CD4-positive, alpha-beta T cell treated with Interleukin-17A for 1 hour (primary cell): ENCODE results near the gene GM2A.
"Not testable (repeated sequence)": the region's sequence is repeated elsewhere in the genome, so short reads cannot be mapped to it uniquely, and the experiment has no call there.

Experiments
- DNase-seq: peaks from one replicate; pipeline ENCODE4 v3.0.0-alpha.2; 2020

Gene GM2A

GRCh38 chr5:151254556-151254955 is 1.6 kb downstream of the GM2A start:
- no peak for DNase-seq

DNA sequence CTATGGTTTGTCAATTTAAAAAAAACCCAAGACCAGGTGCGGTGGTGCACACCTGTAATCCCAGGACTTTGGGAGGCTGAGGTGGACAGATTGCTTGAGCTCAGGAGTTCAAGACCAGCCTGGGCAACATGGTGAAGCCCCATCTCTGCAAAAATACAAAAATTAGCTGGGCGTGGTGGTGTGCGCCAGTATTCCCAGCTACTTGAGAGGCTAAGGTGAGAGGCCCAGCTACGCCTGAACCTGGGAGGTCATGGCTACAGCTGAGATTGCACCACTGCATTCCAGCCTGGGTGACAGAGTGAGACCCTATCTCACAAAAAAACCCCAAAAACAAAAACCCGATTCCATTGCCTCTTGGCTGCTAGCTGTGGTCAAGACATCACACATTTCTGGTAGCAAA is 2.0 kb downstream of the GM2A start:
- not testable (repeated sequence) for DNase-seq

GRCh38 chr5:151255621-151256286 is 2.8 kb downstream of the GM2A start:
- DNase-seq, result no peak

GRCh38 chr5:151257731-151258181 is 4.8 kb downstream of the GM2A start:
- no peak for DNase-seq

DNA sequence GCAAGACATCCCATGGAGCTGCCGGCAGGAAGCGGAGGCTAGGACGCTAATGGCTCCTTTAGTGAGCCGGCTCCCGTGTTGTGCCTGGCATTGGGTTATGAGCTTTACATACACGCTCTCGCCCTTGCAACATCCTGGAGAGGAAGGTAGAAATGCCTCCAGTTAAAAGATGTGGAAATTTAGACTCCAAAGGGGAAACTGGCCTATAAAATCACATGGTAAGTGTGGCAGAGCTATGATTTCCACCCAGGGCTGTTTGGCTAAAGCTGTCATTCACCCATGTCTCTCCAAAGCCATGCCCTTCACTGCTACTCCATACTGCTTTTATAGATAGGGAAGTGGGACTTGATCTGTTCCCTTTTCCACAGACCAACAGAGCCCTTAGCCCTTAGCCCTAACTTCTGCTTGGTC is 5.2 kb downstream of the GM2A start:
- peak; percentile 19 for DNase-seq

DNA sequence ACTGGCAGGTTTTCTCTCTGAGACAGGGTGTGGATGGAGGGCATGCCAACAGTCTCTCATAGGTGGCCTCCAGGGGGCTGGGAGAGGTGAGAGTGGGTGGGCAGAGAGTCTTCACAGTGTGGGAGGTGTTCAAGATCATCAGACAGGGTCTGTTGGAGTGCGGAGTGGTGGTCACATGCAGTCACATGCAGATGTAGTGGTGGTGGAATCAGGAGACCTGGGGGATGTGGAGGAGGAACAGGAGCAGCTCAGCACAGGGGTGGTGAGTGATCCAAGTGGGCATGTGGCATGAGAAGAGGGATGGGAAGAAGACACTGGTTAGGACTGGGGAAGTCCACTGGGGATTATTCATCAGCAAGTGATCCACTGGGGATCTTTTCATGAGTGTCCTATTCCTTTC is 5.8 kb downstream of the GM2A start:
- DNase-seq, result no peak

- no peak for DNase-seq
Measured at GRCh38 chr5:151259931-151260330, 6.9 kb downstream of the GM2A start.

GRCh38 chr5:151262532-151262931 is 9.5 kb downstream of the GM2A start:
- no peak for DNase-seq

DNA sequence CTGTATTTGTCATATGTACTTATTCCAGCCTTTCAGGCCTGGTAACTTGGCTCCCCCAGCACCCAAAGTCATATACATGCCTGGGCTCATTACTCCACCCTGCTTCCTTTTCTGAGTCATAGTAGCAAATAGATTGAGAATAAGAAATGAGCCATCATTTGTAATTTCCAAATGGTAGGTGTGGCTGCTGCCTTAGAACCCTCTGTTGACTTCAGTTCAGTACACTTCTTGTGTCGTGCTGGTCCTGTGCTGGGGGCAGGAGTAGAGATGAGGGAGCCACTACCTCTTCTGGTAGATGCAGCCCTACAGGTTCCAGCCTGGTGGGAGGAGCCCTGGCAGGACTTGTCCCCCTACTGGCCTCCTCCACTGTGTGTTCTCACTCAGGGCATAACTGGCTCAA is 11.1 kb downstream of the GM2A start:
- DNase-seq, result no peak

GRCh38 chr5:151267491-151268260 is 14.7 kb downstream of the GM2A start:
- no peak for DNase-seq

GRCh38 chr5:151270599-151270998 is 17.6 kb downstream of the GM2A start:
- peak; percentile 2 for DNase-seq

GRCh38 chr5:151271336-151271735 is 18.4 kb downstream of the GM2A start:
- no peak for DNase-seq

GRCh38 chr5:151274666-151275065 is 21.7 kb downstream of the GM2A start:
- DNase-seq, result no peak

DNA sequence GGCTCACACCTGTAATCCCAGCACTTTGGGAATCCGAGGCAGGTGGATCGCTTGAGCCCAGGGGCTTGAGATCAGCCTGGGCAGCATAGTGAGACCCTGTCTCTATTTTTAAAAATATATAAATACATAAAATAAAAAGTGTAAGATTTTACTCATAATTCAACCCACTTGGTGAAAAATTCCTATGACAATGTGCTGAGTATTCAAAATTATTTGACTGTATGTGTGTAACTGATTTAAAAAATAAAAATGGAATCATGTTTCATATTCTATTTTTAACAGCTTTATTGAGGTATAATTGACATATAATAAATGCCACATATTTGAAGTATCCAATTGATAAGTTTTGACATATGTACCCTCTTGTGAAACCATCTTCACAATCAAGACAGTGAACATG is 22.8 kb downstream of the GM2A start:
- no peak for DNase-seq

DNA sequence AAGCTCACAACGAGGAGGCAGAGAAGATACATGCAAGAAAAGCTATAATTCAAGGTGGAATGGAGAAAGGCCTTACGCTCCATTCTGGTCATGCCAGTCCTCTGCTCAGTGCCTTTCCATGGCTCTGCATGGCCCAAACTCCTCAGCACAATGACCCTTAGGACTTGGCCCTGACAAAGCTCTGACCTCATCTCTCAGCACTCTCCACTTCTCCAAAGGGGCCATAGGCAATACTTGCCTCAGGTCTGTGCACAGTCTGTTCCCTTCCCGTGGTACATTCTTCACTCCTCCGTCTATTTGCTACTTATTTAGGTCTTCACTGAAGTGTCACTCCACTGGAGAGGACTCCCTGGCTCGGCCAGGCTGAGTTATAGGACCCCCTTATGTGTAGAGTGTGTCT is 25.9 kb downstream of the GM2A start:
- no peak for DNase-seq

GRCh38 chr5:151280443-151280842 is 27.5 kb downstream of the GM2A start:
- no peak for DNase-seq

DNA sequence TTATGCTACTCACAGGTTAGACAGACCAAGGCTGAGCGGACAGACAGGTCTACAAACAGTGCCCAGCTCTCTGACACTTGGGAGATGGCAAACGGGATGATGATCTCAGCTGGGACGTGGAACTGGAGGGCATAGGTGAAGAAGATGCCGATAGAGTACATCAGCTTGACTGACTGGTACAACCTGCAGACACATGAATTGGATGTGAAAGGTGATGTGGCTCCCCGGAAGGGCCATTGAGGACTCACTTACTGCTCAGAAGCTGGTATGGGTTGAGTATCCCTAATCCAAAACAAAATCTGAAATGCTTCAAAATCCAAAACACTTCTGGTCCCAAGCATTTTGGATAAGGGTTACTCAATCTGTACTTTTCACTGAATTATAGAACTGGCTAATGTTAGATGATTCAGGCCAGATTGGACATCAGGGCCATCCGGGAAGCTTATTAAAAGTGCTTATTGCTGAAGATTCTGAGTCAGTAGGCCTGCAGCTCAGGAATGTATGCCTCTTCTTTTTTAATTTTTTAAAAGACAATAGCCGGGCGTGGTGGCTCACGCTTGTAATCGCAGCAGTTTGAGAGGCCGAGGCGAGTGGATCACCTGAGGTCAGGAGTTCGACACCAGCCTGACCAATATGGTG is 28.1 kb downstream of the GM2A start:
- DNase-seq, result no peak

DNA sequence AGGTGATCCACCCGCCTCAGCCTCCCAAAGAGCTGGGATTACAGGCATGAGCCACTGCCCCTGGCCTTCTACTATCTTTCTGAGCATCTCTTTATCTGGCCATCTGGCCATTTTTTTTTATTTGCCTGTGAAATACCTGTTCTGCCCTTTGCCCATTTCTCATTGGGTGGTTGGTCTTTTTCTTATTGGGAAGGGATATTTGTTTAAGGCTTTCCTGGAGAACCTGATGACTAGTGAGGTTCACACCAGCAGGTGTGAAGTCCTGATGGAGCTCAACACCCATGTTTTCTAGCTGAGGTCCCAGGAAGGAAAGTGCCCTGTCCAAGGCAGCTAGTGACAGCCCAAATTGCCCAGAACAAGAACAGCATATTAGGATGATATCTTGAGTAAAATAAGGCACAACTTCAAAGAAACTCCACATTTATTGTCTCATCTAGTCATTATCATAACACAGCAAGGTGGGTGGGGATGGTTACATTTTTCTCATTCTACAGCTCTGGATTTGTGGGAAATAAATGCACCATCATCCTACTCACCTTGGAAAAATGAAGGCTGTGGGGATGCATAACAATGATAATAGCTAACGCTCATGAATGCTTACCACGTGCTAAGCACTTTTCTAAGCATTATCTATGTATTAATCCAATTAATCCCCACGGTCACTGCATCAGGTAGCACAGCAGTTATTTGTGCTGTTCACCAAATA is 30.3 kb downstream of the GM2A start:
- no peak for DNase-seq

GRCh38 chr5:151284392-151284967 is 31.5 kb downstream of the GM2A start:
- no peak for DNase-seq

GRCh38 chr5:151285683-151286082 is 32.7 kb downstream of the GM2A start:
- DNase-seq, result no peak

GRCh38 chr5:151286246-151286645 is 33.3 kb downstream of the GM2A start:
- no peak for DNase-seq

- no peak for DNase-seq
Measured at GRCh38 chr5:151288180-151288579, 35.2 kb downstream of the GM2A start.

DNA sequence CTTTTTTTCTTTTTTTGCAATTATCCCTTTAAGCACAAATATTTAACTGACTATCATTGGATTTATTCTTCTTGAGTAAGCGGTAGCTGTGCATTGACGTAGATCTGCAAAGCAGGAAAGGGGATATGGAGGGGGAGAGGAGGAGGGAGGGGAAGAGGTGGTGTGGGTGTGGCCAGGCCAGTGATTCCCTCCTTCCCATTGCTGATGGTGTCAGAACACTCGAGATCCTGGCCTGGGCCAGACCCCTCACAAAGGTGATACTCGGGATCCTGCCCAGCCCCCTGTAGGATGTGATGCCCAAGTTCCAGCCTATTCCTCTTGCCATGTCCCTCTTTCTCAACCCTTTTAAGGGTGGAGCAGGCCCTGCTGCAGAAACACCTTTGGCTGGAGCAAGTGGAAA is 40.6 kb downstream of the GM2A start:
- no peak for DNase-seq
